GM12872 (cell line): ENCODE data around the gene PNMA6F.

Source experiments
- CTCF ChIP-seq: IDR thresholded peaks from 3 replicates; pipeline ENCODE4 v1.5.1; 2011; ENCODE audit warnings: low read depth, mild to moderate bottlenecking, low read length, moderate library complexity; ENCODE audit not compliant: insufficient read depth

PNMA6F gene

GRCh38 chrX:153333821-153334653 is 12.5 kb upstream of the PNMA6F start, which contains the start of gene ZNF275:
Gene ZNF275 (plus strand): TSS chrX:153334153. CDS start chrX:153336680, 2,527 bp downstream.
- no peak for TF ChIP-seq CTCF

DNA sequence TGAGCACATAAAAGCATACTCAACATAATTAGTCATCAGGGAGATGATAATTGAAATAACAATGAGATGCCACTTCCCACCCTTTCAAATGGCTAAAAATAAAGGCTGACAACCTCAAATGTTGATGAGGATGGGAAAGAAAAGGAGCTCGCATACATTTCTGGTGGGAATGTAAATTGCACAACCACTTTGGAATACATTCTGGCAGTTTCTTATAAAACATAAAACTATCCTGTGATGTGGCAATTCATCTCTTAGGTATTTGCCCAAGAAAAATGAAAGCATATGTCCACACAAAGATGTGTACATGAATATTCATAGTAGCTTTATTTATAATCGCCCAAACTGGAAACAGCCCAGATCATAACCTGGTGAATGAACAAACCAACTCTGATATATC is 11.7 kb upstream of the PNMA6F start:
- no peak for TF ChIP-seq CTCF

- TF ChIP-seq CTCF: no peak
These were observed 6.0 kb upstream of the PNMA6F start for GRCh38 chrX:153327561-153327960.

- no peak for TF ChIP-seq CTCF
These were observed 897 bp downstream of the PNMA6F start for GRCh38 chrX:153320555-153321184.

DNA sequence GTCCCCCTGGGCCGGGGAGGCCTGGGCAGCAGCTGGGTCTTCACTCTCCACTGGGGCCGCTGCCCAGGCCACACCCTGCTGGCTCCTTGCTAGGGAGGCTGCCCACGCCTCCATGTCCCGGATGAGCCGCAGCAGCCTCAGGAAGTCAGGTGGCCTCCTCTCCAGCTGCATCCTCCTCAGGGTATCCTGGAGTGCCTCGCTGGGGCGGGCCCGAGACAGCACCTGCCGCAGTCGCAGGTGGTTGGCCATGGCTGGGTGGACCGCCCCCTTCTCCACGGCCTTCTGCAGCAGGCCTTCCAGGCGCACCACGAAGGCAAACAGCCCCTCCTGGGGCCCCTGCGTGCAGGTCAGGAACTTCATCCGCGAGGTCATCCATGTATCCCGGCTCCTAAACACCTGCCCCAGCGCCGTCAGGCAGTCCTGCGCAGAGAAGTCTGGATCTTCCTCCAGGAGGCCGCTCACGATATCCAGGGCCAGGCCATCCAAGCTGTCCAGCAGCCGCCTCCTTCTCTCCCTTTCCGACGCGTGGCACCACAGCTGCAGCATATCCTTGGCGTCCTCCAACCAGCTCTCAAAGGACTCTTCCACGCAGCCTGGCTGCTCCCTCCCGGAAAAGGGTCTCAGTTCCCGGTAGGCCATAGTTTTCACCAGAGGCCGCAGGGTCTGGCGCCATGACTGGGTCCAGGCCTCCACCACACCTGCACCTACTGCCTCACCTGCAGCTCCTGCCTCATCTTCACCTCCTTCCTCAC is 2.1 kb downstream of the PNMA6F start:
- TF ChIP-seq CTCF: no peak

GRCh38 chrX:153318811-153319210 is 2.8 kb downstream of the PNMA6F start:
- no peak for TF ChIP-seq CTCF
